RWPE2 (cell line): Measurements from ENCODE around the gene FMN2.

Experiments
- ATAC-seq: fragments of 200-7000 bp; cut with Tn5 transposase; 3 replicates; pipeline ENCODE4 v1.9.1; 2021; ENCODE audit warnings: low read depth
- DNase-seq: peaks from one replicate; pipeline ENCODE4 v3.0.0-alpha.2; 2020; ENCODE audit warnings: low spot score
- H3K27ac ChIP-seq: fragments of 450-650 bp; 2 replicates; pipeline ENCODE4 v1.5.1; 2017; ENCODE audit warnings: mild to moderate bottlenecking; ENCODE audit not compliant: poor library complexity, severe bottlenecking
- H3K27me3 ChIP-seq: fragments of 250-450 bp; sonication (Bioruptor Pico); 2 replicates; pipeline ENCODE4 v1.5.1; 2021; ENCODE audit warnings: mild to moderate bottlenecking, moderate library complexity; ENCODE audit not compliant: insufficient read depth, poor library complexity, severe bottlenecking
- H3K36me3 ChIP-seq: fragments of 250-450 bp; sonication (Bioruptor Pico); 2 replicates; pipeline ENCODE4 v1.5.1; 2020; ENCODE audit warnings: low read depth, mild to moderate bottlenecking, moderate library complexity
- H3K4me1 ChIP-seq: fragments of 250-450 bp; sonication (Bioruptor Pico); 2 replicates; pipeline ENCODE4 v1.5.1; 2021; ENCODE audit warnings: mild to moderate bottlenecking, moderate library complexity; ENCODE audit not compliant: insufficient read depth, poor library complexity, severe bottlenecking
- H3K4me3 ChIP-seq: fragments of 250-450 bp; sonication (Bioruptor Pico); 2 replicates; pipeline ENCODE4 v1.5.1; 2021; ENCODE audit warnings: mild to moderate bottlenecking, moderate library complexity; ENCODE audit not compliant: severe bottlenecking
- H3K9me3 ChIP-seq: fragments of 250-450 bp; sonication (Bioruptor Pico); 2 replicates; pipeline ENCODE4 v1.5.1; 2021; ENCODE audit warnings: mild to moderate bottlenecking, moderate library complexity; ENCODE audit not compliant: severe bottlenecking
- TF ChIP-seq, protein P1 (sequence below): fragments of 450-650 bp; IDR thresholded peaks from one replicate; pipeline ENCODE4 v1.5.1; 2017; ENCODE audit warnings: mild to moderate bottlenecking, moderate library complexity; ENCODE audit not compliant: poor library complexity, severe bottlenecking

FMN2 gene

DNA sequence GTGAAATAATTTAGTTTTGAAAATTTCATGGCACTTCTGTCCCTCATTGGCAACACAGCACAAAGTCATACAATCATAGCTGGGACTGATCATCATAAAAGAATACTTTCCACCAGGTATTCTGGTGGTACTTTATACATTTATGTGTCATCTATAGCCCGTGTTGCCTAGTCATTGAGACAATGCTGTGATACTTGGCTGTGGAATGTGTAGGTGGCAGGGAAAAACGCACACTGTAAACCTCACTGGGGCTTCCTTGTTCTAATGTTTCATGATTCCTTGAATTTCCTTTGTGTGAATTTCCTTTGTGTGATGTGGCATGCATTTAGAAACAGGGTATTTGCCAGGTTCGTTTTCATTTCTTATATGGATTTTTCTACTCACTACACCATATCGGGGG lies 118.3 kb downstream of the FMN2 start:
- ATAC-seq (no peak), DNase-seq (no peak)
- Histone ChIP-seq H3K27me3 (no peaks in the 10 kb centered on the region), H3K4me1 (no peaks in the 10 kb centered on the region), H3K27ac (no peak overlapping the region), H3K4me3 (no peak overlapping the region), H3K36me3 (no peaks in the 10 kb centered on the region), H3K9me3 (no peaks in the 10 kb centered on the region)
- TF ChIP-seq, protein P1, sequence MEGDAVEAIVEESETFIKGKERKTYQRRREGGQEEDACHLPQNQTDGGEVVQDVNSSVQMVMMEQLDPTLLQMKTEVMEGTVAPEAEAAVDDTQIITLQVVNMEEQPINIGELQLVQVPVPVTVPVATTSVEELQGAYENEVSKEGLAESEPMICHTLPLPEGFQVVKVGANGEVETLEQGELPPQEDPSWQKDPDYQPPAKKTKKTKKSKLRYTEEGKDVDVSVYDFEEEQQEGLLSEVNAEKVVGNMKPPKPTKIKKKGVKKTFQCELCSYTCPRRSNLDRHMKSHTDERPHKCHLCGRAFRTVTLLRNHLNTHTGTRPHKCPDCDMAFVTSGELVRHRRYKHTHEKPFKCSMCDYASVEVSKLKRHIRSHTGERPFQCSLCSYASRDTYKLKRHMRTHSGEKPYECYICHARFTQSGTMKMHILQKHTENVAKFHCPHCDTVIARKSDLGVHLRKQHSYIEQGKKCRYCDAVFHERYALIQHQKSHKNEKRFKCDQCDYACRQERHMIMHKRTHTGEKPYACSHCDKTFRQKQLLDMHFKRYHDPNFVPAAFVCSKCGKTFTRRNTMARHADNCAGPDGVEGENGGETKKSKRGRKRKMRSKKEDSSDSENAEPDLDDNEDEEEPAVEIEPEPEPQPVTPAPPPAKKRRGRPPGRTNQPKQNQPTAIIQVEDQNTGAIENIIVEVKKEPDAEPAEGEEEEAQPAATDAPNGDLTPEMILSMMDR: no peak

DNA sequence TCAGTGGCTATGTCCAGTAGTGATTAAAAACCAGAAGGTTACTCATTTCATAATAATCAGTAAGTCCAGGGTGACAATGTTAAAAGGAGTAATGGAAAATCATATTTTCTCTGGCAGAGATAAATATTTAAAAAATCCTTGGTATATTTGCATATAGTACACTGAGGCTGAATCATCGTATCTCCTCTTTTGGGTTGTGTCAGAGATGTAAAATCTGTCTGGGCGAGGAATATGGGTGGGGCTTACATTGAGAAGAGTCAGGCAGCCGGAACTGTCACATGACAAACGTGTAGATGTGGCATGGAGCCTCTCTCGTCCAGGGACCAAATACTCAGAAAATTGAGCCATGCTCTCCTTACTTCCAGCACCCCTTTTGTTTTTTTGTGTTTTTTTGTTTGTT lies 120.9 kb downstream of the FMN2 start:
- Histone ChIP-seq H3K4me3 (no peak overlapping the region), H3K27me3 (no peaks in the 10 kb centered on the region), H3K9me3 (no peaks in the 10 kb centered on the region), H3K36me3 (no peaks in the 10 kb centered on the region), H3K4me1 (no peaks in the 10 kb centered on the region), H3K27ac (no peak overlapping the region)
- TF ChIP-seq, protein P1: no peak
- DNase-seq (no peak), ATAC-seq (no peak)

DNA sequence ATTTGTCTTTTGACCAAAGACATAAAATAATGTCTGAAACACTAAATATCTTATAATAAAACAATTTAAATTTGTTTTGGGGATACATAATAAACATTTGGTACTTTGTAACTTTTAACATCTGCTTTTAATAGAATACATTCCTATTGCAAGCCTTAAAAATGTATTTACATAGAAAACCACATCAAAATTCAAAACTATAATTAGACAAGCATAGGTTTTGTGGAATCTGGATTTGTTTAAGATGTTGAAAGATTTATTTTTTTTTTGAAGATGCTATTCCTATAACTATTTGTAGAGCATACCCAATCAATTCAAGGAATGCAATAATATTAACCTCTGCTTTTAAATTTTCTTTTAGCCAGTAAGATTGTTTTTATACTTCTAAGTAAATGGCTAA lies 125.7 kb downstream of the FMN2 start:
- Histone ChIP-seq H3K9me3 (no peaks in the 10 kb centered on the region), H3K36me3 (no peaks in the 10 kb centered on the region), H3K27ac (no peak overlapping the region), H3K4me3 (no peak overlapping the region), H3K27me3 (no peaks in the 10 kb centered on the region), H3K4me1 (no peaks in the 10 kb centered on the region)
- TF ChIP-seq, protein P1: no peak
- ATAC-seq: no peak
- DNase-seq: no peak

DNA sequence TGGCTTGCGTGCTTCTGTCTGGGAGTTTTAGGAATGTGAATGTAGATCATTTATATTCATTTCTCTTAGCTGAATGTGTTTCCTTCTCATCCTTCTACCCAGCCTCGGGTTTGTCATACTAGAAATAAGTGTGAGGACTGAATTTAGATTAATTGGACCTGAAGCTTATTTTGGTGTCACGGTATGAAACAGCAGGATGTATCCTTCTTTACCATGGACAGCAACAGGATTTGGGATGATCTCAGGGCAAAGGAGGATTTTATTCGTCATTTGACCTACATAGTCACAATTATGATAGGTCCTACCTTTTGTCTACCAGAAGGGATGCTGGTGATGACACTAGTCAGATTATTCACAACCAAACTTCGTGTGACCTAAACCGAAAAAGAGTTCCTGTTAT lies 127.4 kb downstream of the FMN2 start:
- no peak overlapping the region for H3K27ac ChIP-seq
- no peaks in the 10 kb centered on the region for H3K9me3 ChIP-seq
- DNase-seq (no peak), ATAC-seq (no peak)
- H3K27me3 ChIP-seq: no peaks in the 10 kb centered on the region
- TF ChIP-seq, protein P1: no peak
- H3K4me3 ChIP-seq: no peak overlapping the region
- H3K36me3 ChIP-seq: no peaks in the 10 kb centered on the region
- H3K4me1 ChIP-seq: no peaks in the 10 kb centered on the region

DNA sequence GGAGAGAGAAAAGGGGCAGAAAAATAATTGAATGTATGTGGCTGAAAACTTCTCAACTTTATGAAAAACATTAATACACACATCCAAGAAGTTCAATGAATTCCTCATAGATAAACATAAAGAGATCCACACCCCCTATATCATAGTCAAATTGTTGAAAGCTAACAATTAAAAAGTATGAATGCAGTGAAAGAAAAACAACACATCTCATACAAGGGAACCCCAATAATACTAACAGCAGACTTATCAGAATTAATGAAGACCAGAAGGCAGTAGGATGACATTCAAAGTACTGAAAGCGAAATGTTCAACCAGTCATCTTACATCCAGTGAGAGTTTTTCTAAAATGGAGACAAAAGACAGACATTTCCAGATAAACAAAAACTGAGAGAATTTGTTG lies 134.4 kb downstream of the FMN2 start:
- no peak overlapping the region for H3K27ac ChIP-seq
- DNase-seq (no peak), ATAC-seq (no peak)
- H3K27me3 ChIP-seq: no peaks in the 10 kb centered on the region
- H3K36me3 ChIP-seq: no peaks in the 10 kb centered on the region
- TF ChIP-seq, protein P1: no peak
- no peaks in the 10 kb centered on the region for H3K9me3 ChIP-seq
- no peak overlapping the region for H3K4me3 ChIP-seq
- H3K4me1 ChIP-seq: no peaks in the 10 kb centered on the region
